ENCODE data around the gene MAPKBP1. TPM values are rescaled to one million over a fixed set of nuclear protein-coding genes. Genes with fewer than 3 reads are reported as not detected.

Gene MAPKBP1
- total RNA-seq, 2 donors from 2014 or later = 35.8 to 37.0 TPM

DNA sequence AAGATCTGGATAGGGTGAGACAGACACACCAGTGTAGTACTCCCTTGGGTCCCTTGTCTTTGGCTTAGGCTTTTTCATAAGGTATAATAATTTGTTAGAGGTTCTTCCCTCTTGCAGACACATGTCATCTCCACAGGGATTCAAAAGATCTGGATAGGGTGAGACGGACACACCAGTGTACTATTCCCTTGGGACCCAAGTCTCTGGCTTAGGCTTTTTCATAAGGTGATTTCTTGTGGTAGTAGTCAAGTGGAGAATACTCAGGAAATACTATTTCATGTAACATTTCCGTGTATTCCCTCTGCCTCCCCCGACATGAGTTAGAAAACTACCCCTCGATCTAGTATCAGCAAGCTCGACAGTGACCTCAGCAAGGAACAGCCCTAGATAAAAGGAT lies 954 bp upstream of the MAPKBP1 start:
- Histone ChIP-seq H3K9me3 (no peaks in the 10 kb centered on the region), H3K36me3 (no peaks in the 10 kb centered on the region), H3K27me3 (replicated peaks; ENCODE audit: insufficient read depth) (no peaks in the 10 kb centered on the region), H3K4me1 (ENCODE audit: control insufficient read depth in 1 of 2, low read depth in 2 of 2) (peaks cover 28 to 45% of the 10 kb centered on the region in 2 donors), H3K4me3 (peak overlapping the region; percentile 89), H3K27ac (peak overlapping the region; percentile 81 to 85)
- DNase-seq (ENCODE audit: low spot score) (no peak), ATAC-seq (ENCODE audit: insufficient number of reproducible peaks, low FRiP score, low read depth) (no peak)
- TF ChIP-seq, protein P1, sequence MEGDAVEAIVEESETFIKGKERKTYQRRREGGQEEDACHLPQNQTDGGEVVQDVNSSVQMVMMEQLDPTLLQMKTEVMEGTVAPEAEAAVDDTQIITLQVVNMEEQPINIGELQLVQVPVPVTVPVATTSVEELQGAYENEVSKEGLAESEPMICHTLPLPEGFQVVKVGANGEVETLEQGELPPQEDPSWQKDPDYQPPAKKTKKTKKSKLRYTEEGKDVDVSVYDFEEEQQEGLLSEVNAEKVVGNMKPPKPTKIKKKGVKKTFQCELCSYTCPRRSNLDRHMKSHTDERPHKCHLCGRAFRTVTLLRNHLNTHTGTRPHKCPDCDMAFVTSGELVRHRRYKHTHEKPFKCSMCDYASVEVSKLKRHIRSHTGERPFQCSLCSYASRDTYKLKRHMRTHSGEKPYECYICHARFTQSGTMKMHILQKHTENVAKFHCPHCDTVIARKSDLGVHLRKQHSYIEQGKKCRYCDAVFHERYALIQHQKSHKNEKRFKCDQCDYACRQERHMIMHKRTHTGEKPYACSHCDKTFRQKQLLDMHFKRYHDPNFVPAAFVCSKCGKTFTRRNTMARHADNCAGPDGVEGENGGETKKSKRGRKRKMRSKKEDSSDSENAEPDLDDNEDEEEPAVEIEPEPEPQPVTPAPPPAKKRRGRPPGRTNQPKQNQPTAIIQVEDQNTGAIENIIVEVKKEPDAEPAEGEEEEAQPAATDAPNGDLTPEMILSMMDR (IDR thresholded peaks at IDR 0.05) = no peak

DNA sequence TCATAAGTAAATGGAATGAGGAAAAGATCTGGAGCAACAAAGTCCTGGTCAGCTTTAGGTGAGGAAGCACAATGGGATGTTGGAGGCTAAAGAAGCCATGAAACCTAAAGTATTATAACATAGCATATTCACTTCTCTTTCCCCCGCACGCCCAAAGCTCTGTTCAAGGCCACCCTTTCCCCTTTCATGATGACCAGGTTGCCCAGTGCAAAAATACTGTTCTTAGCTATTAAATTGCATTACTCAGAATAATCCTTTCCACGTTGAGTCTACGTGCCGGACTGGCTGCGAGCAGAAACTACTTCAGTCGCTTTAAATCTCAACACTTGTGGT lies 589 bp upstream of the MAPKBP1 start:
- TF ChIP-seq, protein P1 (IDR thresholded peaks at IDR 0.05) = no peak
- H3K27ac ChIP-seq = peak overlapping the region; percentile 81 to 85
- ATAC-seq (ENCODE audit: insufficient number of reproducible peaks, low FRiP score, low read depth) (no peak), DNase-seq (ENCODE audit: low spot score) (no peak)
- H3K27me3 ChIP-seq (replicated peaks; ENCODE audit: insufficient read depth) = no peaks in the 10 kb centered on the region
- peak overlapping the region; percentile 89 for H3K4me3 ChIP-seq
- no peaks in the 10 kb centered on the region for H3K36me3 ChIP-seq
- H3K4me1 ChIP-seq (ENCODE audit: control insufficient read depth in 1 of 2, low read depth in 2 of 2) = peaks cover 28 to 49% of the 10 kb centered on the region in 2 donors
- H3K9me3 ChIP-seq = no peaks in the 10 kb centered on the region

- H3K36me3 ChIP-seq = no peaks in the 10 kb centered on the region
- TF ChIP-seq, protein P1 (IDR thresholded peaks at IDR 0.05) = no peak
- H3K9me3 ChIP-seq = no peaks in the 10 kb centered on the region
- ATAC-seq (ENCODE audit: insufficient number of reproducible peaks, low FRiP score, low read depth) (no peak), DNase-seq (ENCODE audit: low spot score) (no peak)
- H3K27ac ChIP-seq = peak overlapping the region; percentile 81 to 85
- peaks cover 28 to 54% of the 10 kb centered on the region in 2 donors for H3K4me1 ChIP-seq (ENCODE audit: control insufficient read depth in 1 of 2, low read depth in 2 of 2)
- no peaks in the 10 kb centered on the region for H3K27me3 ChIP-seq (replicated peaks; ENCODE audit: insufficient read depth)
- peak overlapping the region; percentile 89 for H3K4me3 ChIP-seq
These were observed 666 bp downstream of the MAPKBP1 start for GRCh38 chr15:41774882-41775417.

DNA sequence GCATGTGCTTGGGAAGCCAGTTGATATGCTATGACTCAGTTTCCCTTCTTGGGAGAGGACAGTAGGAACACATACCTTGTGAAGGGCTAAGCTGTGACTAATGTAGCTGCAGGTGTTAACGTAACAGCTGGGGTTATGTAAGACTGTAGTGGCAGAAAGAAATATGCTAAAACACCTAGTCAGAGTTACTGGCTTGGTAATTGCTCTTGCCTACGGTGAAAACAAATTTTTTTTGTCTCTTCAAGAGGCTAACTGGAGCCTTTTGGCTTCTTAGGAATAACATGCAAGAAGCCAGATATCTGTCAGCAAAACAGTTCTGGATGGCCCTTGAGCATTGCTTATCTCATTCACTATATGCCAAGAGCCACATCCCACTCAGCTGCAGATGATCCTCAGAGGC lies 1.4 kb downstream of the MAPKBP1 start:
- TF ChIP-seq, protein P1 (IDR thresholded peaks at IDR 0.05) = no peak
- no peak for ATAC-seq (ENCODE audit: insufficient number of reproducible peaks, low FRiP score, low read depth)
- Histone ChIP-seq H3K9me3 (no peaks in the 10 kb centered on the region), H3K4me3 (peak overlapping the region; percentile 89), H3K4me1 (ENCODE audit: control insufficient read depth in 1 of 2, low read depth in 2 of 2) (peaks cover 33 to 62% of the 10 kb centered on the region in 2 donors), H3K27ac (no peak overlapping the region), H3K27me3 (replicated peaks; ENCODE audit: insufficient read depth) (no peaks in the 10 kb centered on the region), H3K36me3 (no peaks in the 10 kb centered on the region)
- DNase-seq (ENCODE audit: low spot score) = no peak

GRCh38 chr15:41777421-41777973 lies 3.2 kb downstream of the MAPKBP1 start:
- no peaks in the 10 kb centered on the region for H3K27me3 ChIP-seq (replicated peaks; ENCODE audit: insufficient read depth)
- DNase-seq (ENCODE audit: low spot score) (no peak), ATAC-seq (ENCODE audit: insufficient number of reproducible peaks, low FRiP score, low read depth) (no peak)
- H3K4me3 ChIP-seq = no peak overlapping the region
- H3K9me3 ChIP-seq = no peaks in the 10 kb centered on the region
- H3K4me1 ChIP-seq (ENCODE audit: control insufficient read depth in 1 of 2, low read depth in 2 of 2) = peaks cover 33 to 67% of the 10 kb centered on the region in 2 donors
- no peaks in the 10 kb centered on the region for H3K36me3 ChIP-seq
- H3K27ac ChIP-seq = no peak overlapping the region
- TF ChIP-seq, protein P1 (IDR thresholded peaks at IDR 0.05) = no peak

All from thoracic aorta (tissue), 2 donors.